GM12878 (cell line): ENCODE measurements around the gene COQ10B. TPM values are rescaled to one million over a fixed set of nuclear protein-coding genes. Genes with fewer than 3 reads are reported as not detected.
"Not testable (repeated sequence)": the region's sequence is repeated elsewhere in the genome, so short reads cannot be mapped to it uniquely, and the experiment has no call there.

Experiments
- ATAC-seq: fragments of 200-7000 bp; cut with Tn5 transposase; 3 replicates; pipeline ENCODE4 v1.9.1; 2020; ENCODE audit warnings: mild to moderate bottlenecking, moderate library complexity
- BruUV-seq: library from RNA; stranded (reverse); fragments of 400-500 nt; replicated peaks from 2 replicates; lab custom pipeline; 2021; lab: Mats Ljungman, UMichigan
- CTCF ChIA-PET: fragments of 300-600 bp; sonication (Branson Sonifier 250); formaldehyde crosslinking; extraction: SDS; loops from one replicate; lab custom pipeline; 2021; ENCODE audit warnings: inconsistent platforms; lab: Yijun Ruan, JAX
- POLR2A ChIA-PET: fragments of 350-600 bp; formaldehyde crosslinking; extraction: SDS; loops from one replicate; lab custom pipeline; 2021; ENCODE audit warnings: inconsistent platforms; lab: Charles Lee
- RAD21 ChIA-PET: fragments of 300-600 bp; sonication (Branson Sonifier 250); formaldehyde crosslinking; loops from one replicate; lab custom pipeline; 2023; ENCODE audit warnings: antibody characterized with exemption; ENCODE audit not compliant: unreplicated experiment; lab: Charles Lee
- SMC1A ChIA-PET: fragments of 300-600 bp; sonication (Branson Sonifier 250); formaldehyde crosslinking; loops from one replicate; lab custom pipeline; 2023; ENCODE audit not compliant: unreplicated experiment, uncharacterized antibody; lab: Charles Lee
- DNase-seq: peaks from one replicate; pipeline ENCODE4 v3.0.0-alpha.2; 2011; ENCODE audit warnings: low read depth, low spot score
- FAIRE-seq: peaks from 3 replicates; lab custom pipeline; 2011; peaks lifted over from hg19 to GRCh38; lab: Jason Lieb, UNC
- H2AFZ ChIP-seq: 2 replicates; pipeline ENCODE4 v1.6.0; 2011; ENCODE audit warnings: low read depth, low read length, control low read depth; ENCODE audit not compliant: control insufficient read depth
- H3K27ac ChIP-seq: 2 replicates; pipeline ENCODE4 v1.5.1; 2011; ENCODE audit warnings: control low read depth; ENCODE audit not compliant: control insufficient read depth, insufficient read depth
- H3K27me3 ChIP-seq, 2 experiments: replicated peaks in 1 of 2; 2 replicates each; pipeline versions ENCODE4 v1.6.0 to v1.6.1; 2011; ENCODE audit warnings: low read length in 1 of 2; ENCODE audit not compliant: control insufficient read depth in 2 of 2, insufficient read depth in 2 of 2
- H3K36me3 ChIP-seq, 2 experiments: 2 replicates each; pipeline ENCODE4 v1.5.1; 2011; ENCODE audit warnings: low read length in 1 of 2; ENCODE audit not compliant: control insufficient read depth in 2 of 2, insufficient read depth in 2 of 2
- H3K4me1 ChIP-seq: 2 replicates; pipeline ENCODE4 v1.6.1; 2011; ENCODE audit warnings: mild to moderate bottlenecking, low read length, moderate library complexity, mixed read lengths; ENCODE audit not compliant: control insufficient read depth, insufficient read depth
- H3K4me2 ChIP-seq: 2 replicates; pipeline ENCODE4 v1.6.0; 2011; ENCODE audit warnings: control low read depth; ENCODE audit not compliant: control insufficient read depth, insufficient read depth
- H3K4me3 ChIP-seq: fragments of 200-600 bp; sonication (generic); 2 replicates; pipeline ENCODE4 v1.5.1; 2016
- H3K79me2 ChIP-seq: 2 replicates; pipeline ENCODE4 v1.6.0; 2011; ENCODE audit warnings: low read length; ENCODE audit not compliant: control insufficient read depth, insufficient read depth
- H3K9ac ChIP-seq: 2 replicates; pipeline ENCODE4 v1.8.0; 2011; ENCODE audit warnings: low read length, control low read depth, mixed read lengths; ENCODE audit not compliant: control insufficient read depth, insufficient read depth
- H3K9me3 ChIP-seq: replicated peaks from 3 replicates; pipeline ENCODE4 v1.5.1; 2011; ENCODE audit warnings: mild to moderate bottlenecking, low read length; ENCODE audit not compliant: control insufficient read depth, insufficient read depth
- H4K20me1 ChIP-seq: 2 replicates; pipeline ENCODE4 v1.6.0; 2011; ENCODE audit not compliant: control insufficient read depth, insufficient read depth
- IRF4 ChIP-seq: IDR thresholded peaks from 2 replicates; pipeline ENCODE4 v1.6.1; 2011; ENCODE audit warnings: low read depth, low read length
- POLR2A ChIP-seq: IDR thresholded peaks from 2 replicates; pipeline ENCODE4 v1.6.1; 2011; ENCODE audit warnings: low read depth, mild to moderate bottlenecking, low read length
- WGBS: methylation state at CpG from one replicate; pipeline ENCODE4 v1.1.6; 2016; ENCODE audit warnings: low lambda C conversion rate; ENCODE audit not compliant: insufficient replicate concordance, insufficient coverage; ENCODE audit errors: missing lambda C conversion rate; 5-methylcytosine and 5-hydroxymethylcytosine counted together
- in situ Hi-C: fragments of 300-500 bp; cut with MboI; formaldehyde crosslinking; loops from 9 replicates; pipeline ENCODE4 v1.14.3; 2018; ENCODE audit warnings: mixed read lengths
- intact Hi-C: fragments of 100-400 bp; cut with micrococcal nuclease; formaldehyde crosslinking; loops from one replicate; pipeline ENCODE4 v1.14.2; 2022; ENCODE audit not compliant: unreplicated experiment
- polyA plus RNA-seq, 11 experiments: library from polyadenylated mRNA; depleted of rRNA in 4 of 11; unstranded in 6 of 11; stranded (reverse) in 5 of 11; fragments of >200 nt; fragmentation: Nextera tagmentation in 4 of 11; fragmentation: Illumina TruSeq in 1 of 11; extraction: Ambion mirVana in 4 of 11; extraction: Trizol in 1 of 11; gene quantifications; 1 replicate in 1 of 11; 2 replicates in 10 of 11; pipeline versions ENCODE4 v1.2.1 to v1.2.3, GENCODE V29; 2011 to 2016; ENCODE audit warnings: inconsistent platforms in 2 of 11, missing spikeins in 2 of 11, low read depth in 1 of 11
- total RNA-seq, 4 experiments: library from RNA; depleted of rRNA in 3 of 4; stranded (reverse); fragments of >200 nt in 3 of 4; fragmentation: Illumina TruSeq in 1 of 4; extraction: Trizol in 1 of 4; gene quantifications; 2 replicates each; pipeline versions ENCODE4 v1.2.1 to v1.2.3, GENCODE V29; 2013 to 2021
- TF ChIP-seq, protein P1 (sequence below): fragments of 450-650 bp; IDR thresholded peaks from 2 replicates; pipeline ENCODE4 v1.6.1; 2016; ENCODE audit warnings: mild to moderate bottlenecking

The COQ10B gene
- total and polyA plus RNA-seq, 10 of the 15 experiments (the other 5 are each of a cell fraction or from before 2014, with no cell fraction given), result 3.6 to 23.2 (median 13.2) TPM

DNA sequence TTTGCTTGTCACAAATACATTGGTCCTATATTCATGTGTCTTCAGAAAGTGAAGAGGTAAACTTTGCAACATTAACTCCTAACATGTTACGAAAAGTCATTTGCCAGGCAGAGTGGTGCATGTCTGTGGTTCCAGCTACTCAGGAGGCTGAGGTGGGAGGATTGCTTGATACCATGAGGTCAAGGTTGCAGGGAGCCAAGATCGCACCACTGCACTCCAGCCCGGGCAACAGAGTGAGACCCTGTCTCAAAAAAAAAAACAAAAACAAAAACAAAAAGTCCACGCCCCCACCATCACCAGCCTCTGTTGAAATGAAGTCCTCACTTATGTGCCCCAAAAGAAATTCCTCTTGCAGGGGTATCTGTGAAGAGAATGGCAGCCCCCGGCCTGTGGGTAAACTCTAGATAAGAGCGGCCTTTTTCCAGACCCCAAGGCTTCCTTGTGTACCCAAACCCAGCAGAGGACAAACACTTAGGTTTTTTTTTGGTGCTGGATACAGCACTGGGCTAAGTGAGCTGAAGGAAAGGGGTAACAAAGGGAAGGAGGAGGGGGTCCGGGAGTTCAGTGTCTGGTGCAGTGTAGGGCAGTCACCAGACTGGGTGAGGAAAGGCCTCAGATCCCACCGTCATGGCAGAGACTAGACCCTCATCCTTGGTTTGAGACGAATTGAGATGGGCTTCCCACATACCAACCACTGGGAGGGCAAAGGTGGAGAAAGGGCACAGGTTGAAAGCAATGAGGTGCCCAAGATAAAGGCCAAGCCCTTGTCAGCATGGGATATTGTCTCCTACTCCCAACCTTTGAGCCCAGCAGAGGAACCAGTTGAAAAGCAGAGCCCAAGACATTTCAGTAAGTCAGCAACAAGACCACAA lies 27.0 kb downstream of the COQ10B start:
- SMC1A ChIA-PET, result interaction anchor here (1.2 kb wide), 1 partner anchor 18 kb away, joined by 3 read pairs; no protein-coding TSS in a partner anchor
- intact Hi-C loops, result no loop called here

DNA sequence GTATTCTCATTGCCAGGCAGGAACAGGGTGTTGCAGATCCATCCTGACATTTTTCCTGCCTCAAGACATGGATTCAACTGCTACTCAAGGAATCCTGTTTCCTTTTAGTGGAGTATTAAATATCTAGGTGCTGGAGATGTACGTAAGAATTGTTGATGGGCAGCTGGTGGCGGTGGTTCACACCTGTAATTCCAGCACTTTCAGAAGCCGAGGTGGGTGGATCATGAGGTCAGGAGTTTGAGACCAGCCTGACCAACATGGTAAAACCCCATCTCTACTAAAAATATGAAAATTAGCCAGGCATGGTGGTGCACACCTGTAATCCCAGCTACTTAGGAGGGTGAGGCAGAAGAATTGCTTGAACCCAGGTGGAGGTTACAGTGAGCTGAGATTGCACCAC lies 30.9 kb downstream of the COQ10B start:
- not testable (repeated sequence) for BruUV-seq
- CTCF ChIA-PET, result interaction anchor here (0.7 kb wide), 1 partner anchor 9 kb away, joined by 3 read pairs; no protein-coding TSS in a partner anchor

More for the DNA sequence above, 27.0 kb downstream of the COQ10B start:
- H3K4me1 ChIP-seq, result no peaks in the 10 kb centered on the region
- POLR2A ChIA-PET, result no interaction called here
- 100% methylated on average over 7 of the region's 9 CpGs for WGBS
- BruUV-seq, result no TSS peak
- ATAC-seq, result no peak
- H3K4me2 ChIP-seq, result no peak overlapping the region
- RAD21 ChIA-PET, result no interaction called here
- H3K27me3 ChIP-seq, result no peaks in the 10 kb centered on the region
- no peak for FAIRE-seq
- peaks cover 0 to 3% of the 10 kb centered on the region in 2 experiments; a peak in 3 of 4 replicates for H3K36me3 ChIP-seq
- no peaks in the 10 kb centered on the region for H3K79me2 ChIP-seq
- H3K9me3 ChIP-seq, result peaks cover 7% of the 10 kb centered on the region; the same call in 2 of the 3 replicates
- no peak for TF ChIP-seq IRF4
- TF ChIP-seq POLR2A, result peak; percentile 16; the same call in 1 of the 2 replicates
- TF ChIP-seq, all 136 proteins: peak for 1
- Histone ChIP-seq H3K4me3 (no peak overlapping the region), H3K9ac (no peak overlapping the region), H2AFZ (no peak overlapping the region), H4K20me1 (no peaks in the 10 kb centered on the region), H3K27ac (no peak overlapping the region)
- in situ Hi-C loops, result no loop called here
- DNase-seq, result no peak
- CTCF ChIA-PET, result interaction anchor here (0.6 kb wide), 1 partner anchor 90 kb away, joined by 3 read pairs; no protein-coding TSS in a partner anchor

More for the DNA sequence above, 30.9 kb downstream of the COQ10B start:
- H4K20me1 ChIP-seq, H3K27me3 ChIP-seq, DNase-seq, H3K9ac ChIP-seq, H3K4me3 ChIP-seq, FAIRE-seq, H3K4me2 ChIP-seq, H3K9me3 ChIP-seq, H3K79me2 ChIP-seq, ATAC-seq, intact Hi-C loops, RAD21 ChIA-PET, H2AFZ ChIP-seq, H3K27ac ChIP-seq, in situ Hi-C loops, H3K4me1 ChIP-seq: not testable (repeated sequence)
- SMC1A ChIA-PET, result interaction anchor here (1.2 to 1.8 kb wide), 3 partner anchors 11 to 222 kb away, joined by 3 to 5 read pairs (median 4); no protein-coding TSS in a partner anchor
- POLR2A ChIA-PET, result interaction anchor here (0.6 kb wide), 2 partner anchors 9 to 54 kb away, joined by 4 to 6 read pairs; no protein-coding TSS in a partner anchor
- TF ChIP-seq, protein P1, sequence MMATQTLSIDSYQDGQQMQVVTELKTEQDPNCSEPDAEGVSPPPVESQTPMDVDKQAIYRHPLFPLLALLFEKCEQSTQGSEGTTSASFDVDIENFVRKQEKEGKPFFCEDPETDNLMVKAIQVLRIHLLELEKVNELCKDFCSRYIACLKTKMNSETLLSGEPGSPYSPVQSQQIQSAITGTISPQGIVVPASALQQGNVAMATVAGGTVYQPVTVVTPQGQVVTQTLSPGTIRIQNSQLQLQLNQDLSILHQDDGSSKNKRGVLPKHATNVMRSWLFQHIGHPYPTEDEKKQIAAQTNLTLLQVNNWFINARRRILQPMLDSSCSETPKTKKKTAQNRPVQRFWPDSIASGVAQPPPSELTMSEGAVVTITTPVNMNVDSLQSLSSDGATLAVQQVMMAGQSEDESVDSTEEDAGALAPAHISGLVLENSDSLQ, result peak; percentile 14; the same call in 1 of the 2 replicates
- WGBS, result 98% methylated on average over 3 of the region's 3 CpGs
- peaks cover 3 to 22% of the 10 kb centered on the region in 2 experiments for H3K36me3 ChIP-seq
